GM21526 (cell line): ENCODE results near the gene UNC80.
A peak's percentile ranks its signal among the peaks of the same experiment; 100 is the strongest.
"Not testable (repeated sequence)": the region's sequence is repeated elsewhere in the genome, so short reads cannot be mapped to it uniquely, and the experiment has no call there.

Experiments used
- ATAC-seq: cut with Tn5 transposase; IDR thresholded peaks from one replicate; pipeline ENCODE4 v1.9.1; 2021; ENCODE audit warnings: moderate library complexity; ENCODE audit not compliant: unreplicated experiment, low FRiP score

UNC80 gene

GRCh38 chr2:209771474-209772289, at the start of gene UNC80:
TSS of gene UNC80 (plus strand) at chr2:209771832. CDS start at chr2:209772073, 241 bp downstream.
- ATAC-seq: no peak

- no peak for ATAC-seq
Measured at GRCh38 chr2:209726311-209726710, 45.3 kb upstream of the UNC80 start.

GRCh38 chr2:209727077-209727476, 44.6 kb upstream of the UNC80 start:
- ATAC-seq: no peak

- no peak for ATAC-seq
Measured at GRCh38 chr2:209734805-209735204, 36.8 kb upstream of the UNC80 start.

GRCh38 chr2:209741953-209742352, 29.7 kb upstream of the UNC80 start:
- no peak for ATAC-seq

- no peak for ATAC-seq
Measured at GRCh38 chr2:209753020-209753419, 18.6 kb upstream of the UNC80 start.

GRCh38 chr2:209757163-209757562, 14.5 kb upstream of the UNC80 start:
- ATAC-seq: no peak

- no peak for ATAC-seq
Measured at GRCh38 chr2:209761566-209761965, 10.1 kb upstream of the UNC80 start.

- ATAC-seq: no peak
Measured at GRCh38 chr2:209762563-209762962, 9.1 kb upstream of the UNC80 start.

GRCh38 chr2:209763106-209763505, 8.5 kb upstream of the UNC80 start:
- ATAC-seq: no peak

GRCh38 chr2:209766613-209767012, 5.0 kb upstream of the UNC80 start:
- ATAC-seq: no peak

- ATAC-seq: no peak
Measured at GRCh38 chr2:209767316-209767715, 4.3 kb upstream of the UNC80 start.

- no peak for ATAC-seq
Measured at GRCh38 chr2:209768557-209768956, 3.1 kb upstream of the UNC80 start.

- no peak for ATAC-seq
Measured at GRCh38 chr2:209772290-209772685, 656 bp downstream of the UNC80 start.

GRCh38 chr2:209773377-209773776, 1.7 kb downstream of the UNC80 start:
- no peak for ATAC-seq

- ATAC-seq: no peak
Measured at GRCh38 chr2:209787416-209787815, 15.8 kb downstream of the UNC80 start.

- no peak for ATAC-seq
Measured at GRCh38 chr2:209788925-209789324, 17.3 kb downstream of the UNC80 start.

- ATAC-seq: peak; percentile 62
Measured at GRCh38 chr2:209790066-209790728, 18.6 kb downstream of the UNC80 start.

- no peak for ATAC-seq
Measured at GRCh38 chr2:209791151-209791550, 19.5 kb downstream of the UNC80 start.

GRCh38 chr2:209795425-209795824, 23.8 kb downstream of the UNC80 start:
- not testable (repeated sequence) for ATAC-seq

GRCh38 chr2:209805351-209805750, 33.7 kb downstream of the UNC80 start:
- no peak for ATAC-seq

GRCh38 chr2:209806318-209806717, 34.7 kb downstream of the UNC80 start:
- no peak for ATAC-seq
